ENCODE data around the gene SYT17.
"Not testable (repeated sequence)": the region's sequence is repeated elsewhere in the genome, so short reads cannot be mapped to it uniquely, and the experiment has no call there.

SYT17 gene

DNA sequence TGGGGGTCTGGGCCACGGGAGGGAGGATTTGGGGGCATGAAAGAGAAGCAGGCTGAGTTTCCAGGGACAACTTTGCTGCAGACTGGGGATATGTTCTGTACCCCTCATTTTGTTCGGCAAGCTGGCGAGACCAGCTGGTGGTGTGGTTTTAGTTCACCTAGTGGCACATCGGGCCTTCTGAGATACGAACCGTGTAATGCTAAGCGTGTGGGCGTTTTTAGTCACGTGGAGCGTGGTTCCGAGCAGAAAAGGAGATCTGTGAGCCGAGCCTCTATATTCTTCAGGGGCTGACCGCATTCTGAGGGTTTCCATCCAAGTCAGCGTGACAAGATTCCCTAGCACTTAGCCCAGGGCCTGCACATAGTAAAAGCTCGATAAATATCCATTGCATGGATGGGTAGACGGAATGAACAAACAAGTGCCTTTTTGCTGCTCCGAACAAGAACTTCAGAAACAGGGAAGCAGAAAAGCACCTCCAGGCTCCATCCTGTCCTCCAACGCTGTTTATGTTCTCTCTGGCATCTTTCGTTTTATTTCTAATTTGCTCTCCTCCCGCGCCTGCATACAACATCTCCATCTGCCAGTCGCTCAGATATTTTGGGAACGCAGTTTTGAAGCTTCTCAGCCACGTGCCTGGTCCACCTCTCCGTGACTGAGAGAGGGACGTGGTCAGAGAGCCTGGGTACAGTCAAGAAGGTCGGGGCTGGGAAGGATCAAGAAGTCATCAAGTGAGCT is 5.8 kb downstream of the SYT17 start:
- no peak for DNase-seq (ENCODE audit: low read depth, low spot score)

DNA sequence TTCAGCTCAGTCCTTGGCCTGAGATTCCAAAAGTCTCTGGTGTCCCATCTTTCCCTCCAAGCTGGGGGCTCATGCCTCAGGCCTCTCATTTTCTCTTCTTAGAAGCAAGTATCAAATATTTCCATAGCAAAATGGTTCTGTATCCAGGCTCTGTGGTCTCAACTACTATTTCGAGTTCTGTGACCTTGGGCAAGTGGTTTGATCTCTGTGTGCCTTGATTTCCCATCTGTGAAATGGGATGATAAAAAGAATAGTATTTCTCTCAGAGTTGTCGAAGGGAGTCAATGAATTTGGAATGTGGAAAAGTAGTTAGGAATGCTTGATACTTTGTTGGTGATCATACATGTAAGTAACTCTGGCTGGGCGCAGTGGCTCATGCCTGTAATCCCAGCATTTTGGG is 6.4 kb downstream of the SYT17 start:
- DNase-seq (ENCODE audit: low read depth, low spot score): no peak

DNA sequence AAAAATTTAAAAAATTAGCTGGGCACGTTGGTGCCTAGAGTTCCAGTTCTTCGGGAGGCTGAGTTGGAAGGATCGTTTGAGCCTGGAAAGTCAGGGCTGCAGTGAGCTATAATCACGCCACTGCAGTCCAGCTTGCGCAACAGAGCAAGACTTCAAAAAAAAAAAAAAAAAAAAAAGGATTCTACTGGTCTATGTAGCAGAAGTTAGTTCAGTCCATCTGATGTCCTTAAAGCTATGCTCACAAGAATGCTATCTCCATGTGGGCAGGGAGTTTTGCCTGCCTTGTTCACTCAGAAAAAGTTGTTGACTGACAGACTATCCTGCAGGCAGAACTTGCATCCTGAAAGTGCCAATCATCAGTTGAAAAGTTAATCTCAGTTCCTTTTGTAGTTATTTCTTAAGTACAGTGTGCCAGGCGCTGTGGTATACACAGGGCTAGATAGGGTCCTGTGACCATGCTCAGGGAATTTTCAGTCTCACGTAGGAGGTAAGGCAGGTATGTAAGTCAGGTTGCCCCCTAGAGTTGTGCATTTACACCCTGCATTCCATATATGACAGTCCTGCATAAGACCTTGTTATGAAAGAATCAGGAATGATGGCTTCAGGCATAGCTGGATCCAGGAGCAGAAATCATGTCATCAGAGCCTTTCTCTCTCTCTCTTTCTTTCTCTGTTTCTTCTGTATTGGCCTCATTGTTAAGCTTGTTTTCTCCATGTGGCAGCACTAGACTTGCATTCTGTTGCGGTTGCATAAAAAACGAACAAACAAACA is 7.6 kb downstream of the SYT17 start:
- no peak for DNase-seq (ENCODE audit: low read depth, low spot score)

DNA sequence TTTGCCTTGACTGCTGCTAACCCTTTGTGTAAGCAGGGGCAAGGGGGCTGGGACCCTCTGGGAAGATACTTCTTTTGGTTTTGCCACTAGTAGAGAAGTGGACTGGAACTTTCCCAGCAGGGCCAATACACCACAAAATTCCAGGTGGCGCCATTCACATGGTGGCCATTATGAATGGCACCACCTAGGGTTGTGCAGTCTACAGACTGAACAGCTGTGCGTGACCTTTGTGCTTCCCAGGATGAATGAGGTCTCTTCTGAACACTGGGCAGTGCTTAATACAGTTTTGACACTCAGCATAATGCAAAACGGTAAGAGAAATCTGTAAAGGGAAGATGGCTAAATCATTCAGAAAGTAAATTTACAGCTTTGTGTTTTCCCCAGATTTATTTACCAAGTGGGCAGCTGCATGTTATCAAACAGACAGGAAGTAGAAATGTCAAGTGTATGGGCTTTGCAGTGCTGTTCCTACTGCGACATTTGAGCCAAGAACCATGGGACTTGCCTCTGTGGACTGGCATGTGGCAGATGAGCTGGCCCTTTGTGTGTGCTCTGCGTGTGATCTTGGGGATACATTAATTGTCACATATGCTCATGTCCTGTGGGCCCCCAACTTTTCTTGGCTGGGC is 9.2 kb downstream of the SYT17 start:
- DNase-seq (ENCODE audit: low read depth, low spot score): no peak

DNA sequence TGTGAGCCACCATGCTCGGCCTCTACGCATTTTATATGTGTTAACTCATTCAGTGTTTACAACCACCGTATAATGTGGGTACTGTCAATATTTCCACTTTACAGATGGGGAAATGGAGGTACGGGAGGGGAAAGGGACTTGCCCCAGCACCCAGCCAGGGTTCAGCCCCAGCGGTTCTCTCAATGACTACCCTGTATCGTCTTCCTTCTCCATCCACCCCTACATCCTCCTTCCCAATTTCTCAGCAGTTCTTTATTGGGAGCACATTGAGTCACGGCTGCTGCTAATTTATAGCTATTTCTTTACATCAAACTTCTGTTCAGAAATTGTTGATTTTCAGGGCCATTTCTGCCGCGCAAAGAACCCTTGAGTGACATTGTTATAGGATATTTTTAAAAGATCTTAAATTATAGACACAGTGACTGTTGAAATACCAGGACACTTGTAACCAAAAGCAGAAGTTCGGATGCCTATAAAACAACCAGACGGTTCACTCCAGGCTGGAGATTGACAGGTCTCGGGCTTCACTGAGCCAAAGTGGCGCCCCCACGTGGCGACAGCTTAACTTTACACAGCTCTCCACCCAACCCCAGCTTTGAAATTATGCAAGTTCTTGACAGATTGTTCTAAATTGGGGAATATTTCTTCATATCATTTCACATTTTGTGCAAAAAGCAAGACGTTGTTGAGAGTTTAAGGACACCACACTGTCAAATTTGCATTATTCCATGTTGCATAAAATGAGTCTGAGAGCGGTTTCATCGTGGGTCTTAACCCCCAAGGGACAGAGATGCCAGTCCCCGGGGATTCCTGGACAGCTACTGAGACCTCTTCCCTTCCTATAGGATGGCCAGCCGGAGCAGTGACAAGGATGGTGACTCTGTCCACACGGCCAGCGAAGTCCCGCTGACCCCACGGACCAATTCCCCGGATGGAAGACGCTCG is 11.8 kb downstream of the SYT17 start:
- no peak for DNase-seq (ENCODE audit: low read depth, low spot score)

DNA sequence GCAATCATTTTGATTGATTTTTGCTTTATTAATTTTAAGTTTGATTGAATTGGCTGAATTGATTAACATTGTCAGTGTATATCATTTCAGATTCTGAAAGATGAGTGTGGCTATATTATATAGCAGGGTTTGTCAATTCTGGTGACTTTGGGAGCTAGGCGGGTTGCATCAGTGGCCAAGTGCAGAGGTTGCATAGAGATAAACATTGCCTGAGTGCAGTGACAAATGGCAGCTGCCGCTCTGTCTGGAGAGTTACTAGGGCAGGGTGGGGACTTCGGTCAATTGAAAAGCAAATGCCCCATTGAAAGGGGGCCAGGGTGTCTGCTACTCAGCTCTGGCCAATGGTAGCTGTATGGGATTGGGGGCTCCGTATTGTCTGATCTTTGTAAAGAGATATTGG is 12.7 kb downstream of the SYT17 start:
- no peak for DNase-seq (ENCODE audit: low read depth, low spot score)

DNA sequence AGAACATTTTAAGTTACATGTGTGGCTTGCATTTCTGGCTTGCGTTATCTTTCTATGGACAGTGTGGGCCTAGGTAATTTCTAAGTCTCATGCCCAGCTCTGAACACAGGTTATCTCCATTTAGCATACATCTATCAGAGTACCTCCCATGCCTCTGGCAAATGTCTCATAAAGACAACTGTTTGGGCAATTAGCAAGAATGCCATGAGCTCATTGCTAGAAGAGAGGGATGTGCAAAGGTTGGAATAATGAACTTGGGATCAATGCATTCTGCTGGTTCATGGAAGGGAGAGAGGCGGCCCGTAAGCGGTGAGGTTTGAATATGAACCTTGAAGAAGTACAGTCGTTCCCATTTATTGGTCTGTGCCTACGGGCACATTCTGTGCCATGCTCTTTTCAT is 14.4 kb downstream of the SYT17 start:
- no peak for DNase-seq (ENCODE audit: low read depth, low spot score)

DNA sequence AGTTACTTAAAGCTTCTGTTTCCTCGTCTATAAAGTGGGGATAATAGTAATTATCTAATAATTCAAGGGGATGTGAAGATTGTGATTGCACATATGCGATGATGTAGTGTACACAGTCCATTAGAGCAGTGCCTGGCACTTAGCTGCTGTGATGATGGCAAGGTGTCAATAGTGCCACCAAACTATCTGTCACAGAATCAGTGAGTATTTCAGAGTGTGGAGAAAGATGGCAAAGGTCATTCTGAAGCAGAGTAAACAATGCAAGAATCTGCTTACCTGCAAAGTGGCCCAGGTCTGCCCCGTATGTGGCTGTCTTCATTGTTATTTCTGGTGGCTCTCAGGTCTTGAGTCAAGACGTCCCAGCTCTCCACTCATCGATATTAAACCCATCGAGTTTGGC is 15.1 kb downstream of the SYT17 start:
- DNase-seq (ENCODE audit: low read depth, low spot score): no peak

DNA sequence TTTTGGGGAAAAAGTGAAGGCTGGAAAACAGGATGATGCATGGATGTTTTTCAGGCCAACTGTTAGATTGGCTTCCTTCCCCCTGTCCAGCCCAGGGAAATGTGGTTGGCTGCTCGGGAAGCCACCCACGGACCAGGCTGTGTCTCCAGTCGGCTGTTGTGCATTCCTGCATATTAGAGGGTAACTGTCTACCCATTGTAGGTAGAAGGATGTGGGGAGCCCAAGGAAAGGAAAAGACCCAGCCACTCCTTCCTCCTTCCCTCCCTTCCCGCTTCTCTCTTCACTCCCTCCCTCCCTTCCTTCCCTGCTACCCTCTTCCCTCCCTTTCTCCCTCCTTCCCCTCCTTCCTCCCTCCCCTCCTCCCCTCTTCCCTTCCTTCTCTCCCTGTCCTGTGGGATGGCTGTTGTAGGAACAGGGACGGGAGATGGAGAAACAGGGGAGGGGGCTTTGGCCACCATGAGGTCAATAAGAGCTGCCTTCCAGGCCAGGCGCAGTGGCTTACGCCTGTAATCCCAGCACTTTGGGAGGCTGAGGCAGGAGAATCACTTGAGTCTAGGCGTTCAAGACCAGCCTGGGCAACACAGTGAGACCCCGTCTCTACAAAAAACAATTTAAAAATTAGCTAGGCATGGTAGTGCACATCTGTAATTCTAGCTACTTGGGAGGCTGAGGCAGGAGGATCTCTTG is 16.9 kb downstream of the SYT17 start:
- no peak for DNase-seq (ENCODE audit: low read depth, low spot score)

- DNase-seq (ENCODE audit: low read depth, low spot score): no peak
Observed at GRCh38 chr16:19185510-19185851, 17.4 kb downstream of the SYT17 start.

GRCh38 chr16:19186408-19186807 is 18.4 kb downstream of the SYT17 start:
- no peak for DNase-seq (ENCODE audit: low read depth, low spot score)

GRCh38 chr16:19187961-19188360 is 19.9 kb downstream of the SYT17 start:
- DNase-seq (ENCODE audit: low read depth, low spot score): not testable (repeated sequence)

GRCh38 chr16:19188406-19188805 is 20.4 kb downstream of the SYT17 start:
- no peak for DNase-seq (ENCODE audit: low read depth, low spot score)

DNA sequence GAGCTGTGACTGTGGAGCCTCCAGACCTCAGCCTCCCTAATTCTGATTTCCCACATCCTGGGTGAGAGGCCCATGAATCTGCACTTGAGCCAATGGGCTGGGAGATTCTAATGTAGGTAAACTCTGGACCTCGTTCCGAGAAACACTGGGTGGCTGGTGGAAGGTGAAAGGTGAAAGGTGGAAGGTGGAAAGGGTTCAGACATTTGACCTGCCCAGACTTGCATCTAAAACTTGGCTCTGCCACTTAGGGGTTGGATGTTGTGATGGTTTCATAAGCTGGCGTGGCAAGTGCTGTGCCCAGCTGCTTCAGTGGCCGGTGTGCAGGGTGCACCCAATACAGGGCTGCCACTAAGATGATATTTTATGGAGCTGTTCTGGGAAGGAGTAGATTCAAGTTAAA is 24.8 kb downstream of the SYT17 start:
- no peak for DNase-seq (ENCODE audit: low read depth, low spot score)

DNA sequence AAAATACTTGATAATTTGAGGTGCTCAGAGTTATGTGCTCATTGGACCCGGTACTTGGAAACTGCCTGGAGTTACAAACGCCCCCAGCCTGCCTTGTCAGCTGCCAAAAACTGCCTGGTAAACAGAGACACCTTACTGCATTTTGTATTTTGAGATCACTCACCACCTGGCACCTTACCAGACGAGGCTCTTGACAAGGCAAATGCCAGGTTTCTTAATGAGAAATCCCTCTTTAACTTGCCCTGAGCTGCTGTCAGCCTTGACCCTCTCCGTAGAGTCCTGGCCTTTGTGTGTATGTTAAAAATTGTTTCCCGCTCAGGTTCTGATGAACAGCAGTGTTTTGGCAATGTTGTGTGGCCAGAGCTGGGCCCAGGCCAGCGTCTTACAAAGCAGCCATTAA is 28.8 kb downstream of the SYT17 start:
- DNase-seq (ENCODE audit: low read depth, low spot score): no peak

- DNase-seq (ENCODE audit: low read depth, low spot score): no peak
Observed at GRCh38 chr16:19203374-19203966, 35.4 kb downstream of the SYT17 start.

GRCh38 chr16:19210280-19210924 is 42.4 kb downstream of the SYT17 start:
- no peak for DNase-seq (ENCODE audit: low read depth, low spot score)

- no peak for DNase-seq (ENCODE audit: low read depth, low spot score)
Observed at GRCh38 chr16:19210968-19211367, 42.9 kb downstream of the SYT17 start.

- DNase-seq (ENCODE audit: low read depth, low spot score): no peak
Observed at GRCh38 chr16:19212059-19212458, 44.0 kb downstream of the SYT17 start.

DNA sequence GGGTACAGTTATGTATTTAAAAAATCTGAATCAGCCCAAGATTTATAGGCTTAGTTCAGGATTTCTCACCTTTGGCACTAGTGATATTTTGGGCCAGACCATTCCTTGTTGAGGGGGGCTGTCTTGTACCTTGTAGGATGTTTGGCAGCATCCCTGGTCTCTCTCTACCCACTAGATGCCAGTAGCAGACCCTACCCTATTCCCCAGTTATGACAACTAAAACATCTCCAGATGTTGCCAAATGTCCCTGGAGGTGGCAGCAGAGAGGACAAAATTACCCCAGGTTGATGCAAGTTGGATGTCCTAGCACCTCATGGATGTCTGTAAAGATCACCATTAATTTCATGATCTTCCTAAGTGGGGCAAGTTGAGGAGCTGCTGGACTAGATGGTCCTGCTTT is 45.8 kb downstream of the SYT17 start:
- DNase-seq (ENCODE audit: low read depth, low spot score): no peak

Measured in brain pericyte (primary cell).